C4-2B (cell line): ENCODE measurements around the gene TCERG1L.

Experiments used
- ZFX ChIP-seq: fragments of 450-650 bp; IDR thresholded peaks from 2 replicates; pipeline ENCODE4 v1.6.1; 2017
- TF ChIP-seq, protein P1 (sequence below): fragments of 450-650 bp; conservative IDR thresholded peaks from 2 replicates; pipeline ENCODE4 v1.5.1; 2017; ENCODE audit warnings: mild to moderate bottlenecking

DNA sequence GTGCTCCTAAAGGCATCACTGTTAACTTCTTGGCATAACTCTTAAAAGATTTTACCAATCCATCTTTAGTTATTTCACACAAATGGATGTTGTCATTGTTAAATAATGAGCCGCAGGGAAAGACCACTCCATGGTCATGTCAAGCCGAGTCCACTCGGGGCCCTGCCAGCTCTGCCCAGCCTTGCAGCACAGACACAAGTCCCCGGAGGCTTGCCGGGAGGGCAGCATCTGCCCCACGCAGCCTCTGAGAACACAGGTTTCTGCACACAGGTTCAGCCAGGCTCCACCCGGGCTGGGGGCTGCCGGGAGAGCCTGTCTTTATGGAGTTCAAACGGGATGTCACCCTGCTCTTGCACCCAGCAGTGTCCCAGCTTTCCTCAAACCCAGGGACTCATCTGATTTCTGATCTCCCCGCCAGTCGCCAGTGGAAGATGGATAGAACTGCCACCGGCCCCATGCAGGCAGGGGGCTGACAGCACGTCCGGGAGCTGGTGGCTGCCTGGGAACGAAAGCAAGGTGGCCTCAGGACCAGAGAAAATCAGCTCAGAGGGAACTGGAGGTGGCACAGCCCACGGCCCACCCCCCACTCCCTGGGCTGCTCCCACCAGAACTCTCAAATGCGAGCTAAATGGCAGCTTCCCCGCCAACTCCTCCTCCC lies 156.2 kb downstream of the TCERG1L start:
- TF ChIP-seq, protein P1, sequence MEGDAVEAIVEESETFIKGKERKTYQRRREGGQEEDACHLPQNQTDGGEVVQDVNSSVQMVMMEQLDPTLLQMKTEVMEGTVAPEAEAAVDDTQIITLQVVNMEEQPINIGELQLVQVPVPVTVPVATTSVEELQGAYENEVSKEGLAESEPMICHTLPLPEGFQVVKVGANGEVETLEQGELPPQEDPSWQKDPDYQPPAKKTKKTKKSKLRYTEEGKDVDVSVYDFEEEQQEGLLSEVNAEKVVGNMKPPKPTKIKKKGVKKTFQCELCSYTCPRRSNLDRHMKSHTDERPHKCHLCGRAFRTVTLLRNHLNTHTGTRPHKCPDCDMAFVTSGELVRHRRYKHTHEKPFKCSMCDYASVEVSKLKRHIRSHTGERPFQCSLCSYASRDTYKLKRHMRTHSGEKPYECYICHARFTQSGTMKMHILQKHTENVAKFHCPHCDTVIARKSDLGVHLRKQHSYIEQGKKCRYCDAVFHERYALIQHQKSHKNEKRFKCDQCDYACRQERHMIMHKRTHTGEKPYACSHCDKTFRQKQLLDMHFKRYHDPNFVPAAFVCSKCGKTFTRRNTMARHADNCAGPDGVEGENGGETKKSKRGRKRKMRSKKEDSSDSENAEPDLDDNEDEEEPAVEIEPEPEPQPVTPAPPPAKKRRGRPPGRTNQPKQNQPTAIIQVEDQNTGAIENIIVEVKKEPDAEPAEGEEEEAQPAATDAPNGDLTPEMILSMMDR: no peak
- no peak for TF ChIP-seq ZFX
